Transverse colon (tissue), 4 donors: ENCODE data around the gene MET. TPM values are rescaled to one million over a fixed set of nuclear protein-coding genes. Genes with fewer than 3 reads are reported as not detected.

Experiments
- DNase-seq: peaks from one replicate; pipeline ENCODE4 v3.0.0-alpha.2; 2019
- H3K27ac ChIP-seq, 4 donors: fragments of 200-600 bp; sonication (generic); 2 replicates each; pipeline ENCODE4 v1.5.1; 2016 to 2018; ENCODE audit warnings: inconsistent platforms in 4 of 4
- H3K27me3 ChIP-seq: fragments of 200-600 bp; sonication (generic); 2 replicates; pipeline ENCODE4 v1.5.1; 2017; ENCODE audit warnings: inconsistent platforms
- H3K36me3 ChIP-seq, 4 donors: fragments of 200-600 bp; sonication (generic); 2 replicates each; pipeline ENCODE4 v1.5.1; 2017 to 2019; ENCODE audit warnings: inconsistent platforms in 4 of 4
- H3K4me1 ChIP-seq, 4 donors: fragments of 200-600 bp; sonication (generic); 2 replicates each; pipeline ENCODE4 v1.5.1; 2017 to 2020; ENCODE audit warnings: inconsistent platforms in 4 of 4
- H3K4me3 ChIP-seq, 4 donors: fragments of 200-600 bp; sonication (generic); 1 replicate in 1 of 4; 2 replicates in 3 of 4; pipeline versions ENCODE4 v1.5.1 to v1.6.1; 2017 to 2019; ENCODE audit warnings: inconsistent platforms in 4 of 4
- H3K9me3 ChIP-seq, 2 donors: fragments of 200-600 bp; sonication (generic); 2 replicates each; pipeline ENCODE4 v1.5.1; 2017 to 2019; ENCODE audit warnings: inconsistent platforms in 2 of 2
- CTCF ChIP-seq, 5 experiments: fragments of 200-600 bp in 3 of 5; fragments of 450-650 bp in 2 of 5; sonication (generic) in 3 of 5; IDR thresholded peaks; 1 replicate in 2 of 5; 2 replicates in 3 of 5; pipeline ENCODE4 v1.5.1; 2016 to 2017; ENCODE audit warnings: antibody characterized with exemption in 5 of 5, inconsistent platforms in 3 of 5, mild to moderate bottlenecking in 2 of 5, moderate library complexity in 1 of 5
- EP300 ChIP-seq: sonication (generic); formaldehyde crosslinking; IDR thresholded peaks from one replicate; pipeline ENCODE4 v1.6.1; 2017; ENCODE audit warnings: antibody characterized with exemption, low read depth
- POLR2A ChIP-seq: fragments of 450-650 bp; IDR thresholded peaks from one replicate; pipeline ENCODE4 v1.6.1; 2016; ENCODE audit warnings: antibody characterized with exemption, mild to moderate bottlenecking, moderate library complexity
- POLR2AphosphoS5 ChIP-seq, 3 donors: sonication (generic); formaldehyde crosslinking; IDR thresholded peaks; one replicate each; pipeline ENCODE4 v1.6.1; 2016; ENCODE audit warnings: antibody characterized with exemption in 3 of 3
- WGBS, 2 donors: methylation state at CpG; one replicate each; pipeline ENCODE4 v1.1.5; 2018; ENCODE audit warnings: low coverage in 1 of 2; 5-methylcytosine and 5-hydroxymethylcytosine counted together
- in situ Hi-C, 4 donors: fragments of 200-750 bp; cut with MboI; loops; one replicate each; pipeline versions ENCODE4 v1.15.0 to v1.15.1; 2017; ENCODE audit warnings: low sequenced_read_pairs in 3 of 4, low pct_ligation_motif_present in 1 of 4, low pct_unique_long_range_greater_than_20kb in 1 of 4
- intact Hi-C: fragments of 100-400 bp; cut with DNase I; formaldehyde crosslinking; loops from one replicate; pipeline ENCODE4 v1.15.1; 2023; ENCODE audit warnings: low total_unique reads
- total RNA-seq, 4 donors: library from RNA; depleted of rRNA; stranded (reverse); fragments of >200 nt; gene quantifications; one replicate each; pipeline ENCODE4 v1.1.0, GENCODE V29; 2016

MET gene
- total RNA-seq, 4 donors from 2014 or later = 6.4 to 35.5 (median 20.3) TPM

- Histone ChIP-seq H3K27ac (no peak overlapping the region), H3K36me3 (no peaks in the 10 kb centered on the region), H3K4me1 (peaks cover 0 to 3% (median 0%) of the 10 kb centered on the region in 4 donors), H3K4me3 (no peak overlapping the region), H3K27me3 (no peaks in the 10 kb centered on the region), H3K9me3 (no peaks in the 10 kb centered on the region)
- no peak for TF ChIP-seq CTCF (IDR thresholded peaks at IDR 0.05)
- TF ChIP-seq POLR2AphosphoS5 (IDR thresholded peaks at IDR 0.05) = no peak
- TF ChIP-seq POLR2A = no peak
- no peak for TF ChIP-seq EP300
- DNase-seq = no peak
- in situ Hi-C loops = loop anchor here in 3 of 4 donors (25.0 kb wide), 2 partner anchors 562 to 662 kb away; no protein-coding TSS in a partner anchor
- intact Hi-C loops = no loop called here
Measured at GRCh38 chr7:116824449-116824848, 152.5 kb downstream of the MET start.

- no peaks in the 10 kb centered on the region for H3K27me3 ChIP-seq
- H3K9me3 ChIP-seq = no peaks in the 10 kb centered on the region
- no peak for TF ChIP-seq EP300
- no peak for TF ChIP-seq POLR2A
- TF ChIP-seq POLR2AphosphoS5 (IDR thresholded peaks at IDR 0.05) = no peak
- no peak for TF ChIP-seq CTCF (IDR thresholded peaks at IDR 0.05)
- WGBS, 2 donors = 82 to 93% methylated on average over 3 to 4 of the region's 4 CpGs
- intact Hi-C loops = no loop called here
- in situ Hi-C loops = no loop called here
- peaks cover 0 to 5% (median 0%) of the 10 kb centered on the region in 4 donors for H3K4me1 ChIP-seq
- no peak for DNase-seq
- no peaks in the 10 kb centered on the region for H3K36me3 ChIP-seq
- no peak overlapping the region for H3K27ac ChIP-seq
- H3K4me3 ChIP-seq = no peak overlapping the region
Measured at GRCh38 chr7:116828281-116828680, 156.3 kb downstream of the MET start.

- H3K36me3 ChIP-seq = no peaks in the 10 kb centered on the region
- H3K27me3 ChIP-seq = no peaks in the 10 kb centered on the region
- in situ Hi-C loops = no loop called here
- TF ChIP-seq POLR2AphosphoS5 (IDR thresholded peaks at IDR 0.05) (no peak), EP300 (no peak), POLR2A (no peak), CTCF (IDR thresholded peaks at IDR 0.05) (no peak)
- 76 to 84% methylated on average over 3 of the region's 3 CpGs for WGBS, 2 donors
- intact Hi-C loops = no loop called here
- H3K9me3 ChIP-seq = no peaks in the 10 kb centered on the region
- no peak for DNase-seq
- H3K4me1 ChIP-seq = peaks cover 0 to 5% (median 0%) of the 10 kb centered on the region in 4 donors
- H3K27ac ChIP-seq = no peak overlapping the region
- no peak overlapping the region for H3K4me3 ChIP-seq
Measured at GRCh38 chr7:116829041-116829440, 157.0 kb downstream of the MET start.

- in situ Hi-C loops = no loop called here
- Histone ChIP-seq H3K27ac (no peak overlapping the region), H3K4me3 (no peak overlapping the region), H3K9me3 (no peaks in the 10 kb centered on the region), H3K36me3 (no peaks in the 10 kb centered on the region), H3K27me3 (no peaks in the 10 kb centered on the region), H3K4me1 (peaks cover 0 to 6% (median under 1%) of the 10 kb centered on the region in 4 donors)
- intact Hi-C loops = no loop called here
- no peak for DNase-seq
- TF ChIP-seq CTCF (IDR thresholded peaks at IDR 0.05) (no peak), POLR2AphosphoS5 (IDR thresholded peaks at IDR 0.05) (no peak), POLR2A (no peak), EP300 (no peak)
Measured at GRCh38 chr7:116829493-116829892, 157.5 kb downstream of the MET start.
